CD1c-positive myeloid dendritic cell (primary cell): ENCODE measurements around the gene CNOT6L.

Experiments
- DNase-seq: peaks from one replicate; pipeline ENCODE4 v3.0.0-alpha.2; 2016; ENCODE audit errors: extremely low spot score

CNOT6L gene

DNA sequence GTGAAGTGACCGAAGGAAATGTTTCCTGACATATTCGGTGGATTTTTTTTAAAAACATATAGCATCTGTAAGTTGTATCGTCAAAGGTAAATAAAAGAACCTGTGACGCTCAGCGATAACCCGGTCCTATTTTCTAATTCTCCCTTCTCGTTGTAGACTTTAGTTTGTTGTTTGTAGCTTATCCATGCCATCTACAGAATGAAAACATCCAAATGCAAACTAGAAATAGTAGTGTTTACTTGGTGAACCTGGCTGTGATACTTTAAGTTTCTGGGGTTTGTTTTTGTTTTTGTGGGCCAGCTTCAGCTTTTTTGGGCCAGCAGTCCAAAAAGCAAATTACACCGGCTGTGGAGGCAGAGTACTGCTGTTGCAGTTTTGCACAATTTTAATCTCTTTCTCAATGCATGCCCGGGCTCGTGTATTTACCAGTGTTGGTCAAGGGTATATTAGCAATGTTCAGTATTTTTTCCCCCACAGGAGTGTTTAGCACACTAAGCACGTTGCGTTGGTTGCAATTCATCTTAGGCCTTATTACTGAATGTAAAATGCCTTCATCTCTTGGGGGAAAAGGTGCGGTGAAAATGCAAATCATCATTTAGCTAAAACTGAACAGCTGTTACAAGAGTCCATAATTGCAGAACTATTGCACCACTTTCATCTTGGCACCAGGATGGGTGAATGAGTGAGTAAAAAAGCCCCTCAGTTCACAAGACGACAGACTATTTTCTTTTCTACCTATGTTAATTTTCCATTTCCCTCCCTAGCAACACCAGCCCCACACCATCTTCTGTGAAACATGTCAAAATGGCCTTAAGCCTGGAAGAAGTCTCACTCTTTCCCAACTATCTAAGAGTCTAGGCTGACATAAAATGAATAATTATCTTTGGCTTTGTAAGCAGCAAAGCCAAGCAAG is 1.7 kb upstream of the CNOT6L start:
- DNase-seq, result peak; percentile 27

- peak; percentile 95 for DNase-seq
These were observed 878 bp upstream of the CNOT6L start for GRCh38 chr4:77819843-77820648.

- peak; percentile 95 for DNase-seq
These were observed 255 bp upstream of the CNOT6L start for GRCh38 chr4:77819404-77819842.

DNA sequence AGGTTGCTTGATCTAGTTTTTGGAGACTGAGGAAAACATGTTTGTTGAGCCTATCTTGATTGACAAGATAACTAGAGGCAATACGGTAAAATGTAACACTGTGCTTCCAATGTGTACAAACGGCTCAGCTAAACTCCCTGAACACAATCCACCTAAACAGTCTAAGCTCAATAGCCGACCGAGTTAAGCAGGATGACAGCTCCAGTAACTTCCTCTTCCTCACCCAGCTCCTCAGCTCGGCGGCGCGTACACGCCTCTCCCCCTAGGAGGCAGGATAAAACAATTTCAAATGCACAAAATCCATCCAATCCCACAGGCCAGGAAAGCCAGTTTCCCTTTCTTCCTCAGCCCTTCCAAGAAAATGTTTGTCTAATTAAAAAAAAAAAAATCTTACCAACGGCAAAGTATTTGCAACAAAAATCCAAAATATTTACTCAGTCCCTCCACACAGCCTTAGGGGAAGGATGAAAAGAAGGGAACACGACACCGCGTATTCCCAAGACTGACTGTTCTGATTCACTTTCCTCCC is 1.0 kb downstream of the CNOT6L start:
- peak; percentile 83 for DNase-seq

DNA sequence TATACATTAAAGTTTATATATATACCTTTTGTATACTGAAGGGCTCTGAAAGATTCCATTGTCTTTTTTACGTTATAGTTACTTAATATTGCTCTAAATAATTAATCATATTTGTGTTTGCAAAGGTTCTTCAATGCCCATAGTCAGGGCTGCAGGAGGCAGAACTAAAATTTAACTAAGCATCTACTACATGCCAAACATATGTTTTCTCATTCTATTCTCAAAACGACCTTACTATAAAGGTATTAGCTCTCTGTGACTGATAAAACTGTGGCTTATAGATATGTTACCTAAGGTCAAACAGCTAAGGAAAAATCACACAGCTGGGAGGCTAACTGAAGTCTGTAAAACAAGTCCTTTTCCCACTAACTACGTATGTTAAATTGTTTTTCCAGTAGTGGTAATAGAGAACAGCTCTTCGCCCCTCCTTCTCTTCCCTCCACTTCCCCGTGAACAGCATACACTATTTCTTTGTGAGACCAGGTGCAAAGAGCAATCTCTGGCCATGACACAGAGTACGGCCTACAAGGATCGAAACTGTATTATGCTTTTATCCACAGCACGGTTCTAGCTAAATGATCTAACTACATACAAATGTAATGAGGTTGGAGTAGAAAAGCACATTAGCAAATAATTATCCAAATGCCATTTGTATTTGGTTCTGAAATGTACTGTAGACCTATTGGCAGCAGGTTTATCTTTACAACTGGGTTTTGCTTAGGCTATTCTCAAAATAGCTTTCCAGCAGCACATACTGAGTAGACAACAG is 1.7 kb downstream of the CNOT6L start:
- DNase-seq, result no peak

GRCh38 chr4:77816546-77816945 is 2.6 kb downstream of the CNOT6L start:
- DNase-seq, result no peak

- DNase-seq, result no peak
These were observed 3.5 kb downstream of the CNOT6L start for GRCh38 chr4:77815636-77816035.

GRCh38 chr4:77805840-77806239 is 13.3 kb downstream of the CNOT6L start:
- DNase-seq, result no peak

GRCh38 chr4:77804471-77804870 is 14.7 kb downstream of the CNOT6L start:
- DNase-seq, result no peak

DNA sequence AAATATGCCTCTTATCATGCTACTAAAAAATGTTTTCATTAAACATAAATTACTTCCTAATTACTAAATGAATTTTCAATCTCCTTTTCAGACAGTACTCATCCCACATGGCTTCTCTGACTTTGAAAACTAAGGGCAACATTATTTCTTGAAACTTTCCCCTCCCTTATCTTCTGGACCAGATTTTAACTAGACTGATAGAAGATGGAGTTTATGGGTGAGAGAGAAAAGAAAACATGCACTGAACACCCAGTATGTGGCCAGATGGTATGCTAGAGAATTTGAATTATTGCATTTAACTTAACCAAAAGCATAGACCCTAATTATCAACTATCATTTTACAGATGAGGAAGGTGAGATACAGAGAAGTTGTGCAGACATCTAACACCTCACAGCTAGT is 16.8 kb downstream of the CNOT6L start:
- DNase-seq, result no peak

DNA sequence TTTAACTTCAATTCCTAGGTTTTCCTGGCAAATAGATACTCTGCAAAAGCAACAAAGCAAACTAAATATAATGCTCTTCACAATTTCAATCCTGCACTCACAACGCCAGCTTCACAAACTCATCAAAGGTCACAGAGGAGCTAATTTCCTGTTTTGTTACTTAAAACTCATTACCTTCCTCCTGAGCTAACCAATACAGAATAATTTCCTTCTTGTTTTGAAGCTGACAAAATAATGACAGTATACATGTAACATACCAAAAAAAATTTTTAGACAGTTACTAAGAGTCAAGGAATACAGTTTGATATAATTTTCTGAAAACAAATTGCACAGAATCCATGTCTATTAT is 17.9 kb downstream of the CNOT6L start:
- peak; percentile 30 for DNase-seq

GRCh38 chr4:77800483-77801259 is 18.5 kb downstream of the CNOT6L start:
- no peak for DNase-seq

GRCh38 chr4:77800077-77800476 is 19.1 kb downstream of the CNOT6L start:
- DNase-seq, result no peak

GRCh38 chr4:77798385-77798784 is 20.8 kb downstream of the CNOT6L start:
- no peak for DNase-seq

GRCh38 chr4:77797239-77797638 is 21.9 kb downstream of the CNOT6L start:
- DNase-seq, result no peak

GRCh38 chr4:77795326-77795725 is 23.8 kb downstream of the CNOT6L start:
- peak; percentile 36 for DNase-seq

- no peak for DNase-seq
These were observed 29.0 kb downstream of the CNOT6L start for GRCh38 chr4:77790146-77790545.

GRCh38 chr4:77788990-77789389 is 30.2 kb downstream of the CNOT6L start:
- no peak for DNase-seq

- no peak for DNase-seq
These were observed 31.2 kb downstream of the CNOT6L start for GRCh38 chr4:77787969-77788368.

DNA sequence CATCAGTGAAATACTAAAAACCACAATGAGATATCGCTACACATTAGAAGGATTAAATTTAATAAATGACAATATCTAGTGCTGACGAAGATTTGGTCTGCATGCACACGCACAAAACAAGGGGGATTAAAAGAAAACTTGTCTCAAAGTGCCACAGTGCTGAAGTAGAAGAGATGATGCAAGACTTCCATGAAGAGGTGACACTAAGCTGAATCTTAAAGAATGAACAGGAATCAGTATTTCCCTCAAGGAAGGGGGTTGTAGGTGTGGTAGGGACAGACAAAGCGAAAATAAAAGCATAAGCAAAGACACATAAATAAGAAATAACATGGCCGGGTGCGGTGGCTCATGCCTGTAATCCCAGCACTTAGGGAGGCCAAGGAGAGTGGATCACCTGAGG is 33.5 kb downstream of the CNOT6L start:
- DNase-seq, result no peak

GRCh38 chr4:77783895-77784294 is 35.3 kb downstream of the CNOT6L start:
- no peak for DNase-seq
